GM20000 (cell line): ENCODE results near the gene CAPN2.

Source experiments
- DNase-seq: peaks from one replicate; pipeline ENCODE4 v3.0.0; 2012; ENCODE audit warnings: low spot score
- CTCF ChIP-seq: IDR thresholded peaks from 2 replicates; pipeline ENCODE4 v1.5.1; 2012; ENCODE audit warnings: mild to moderate bottlenecking, control low read depth; ENCODE audit errors: extremely low read depth, missing control alignments

Gene CAPN2

DNA sequence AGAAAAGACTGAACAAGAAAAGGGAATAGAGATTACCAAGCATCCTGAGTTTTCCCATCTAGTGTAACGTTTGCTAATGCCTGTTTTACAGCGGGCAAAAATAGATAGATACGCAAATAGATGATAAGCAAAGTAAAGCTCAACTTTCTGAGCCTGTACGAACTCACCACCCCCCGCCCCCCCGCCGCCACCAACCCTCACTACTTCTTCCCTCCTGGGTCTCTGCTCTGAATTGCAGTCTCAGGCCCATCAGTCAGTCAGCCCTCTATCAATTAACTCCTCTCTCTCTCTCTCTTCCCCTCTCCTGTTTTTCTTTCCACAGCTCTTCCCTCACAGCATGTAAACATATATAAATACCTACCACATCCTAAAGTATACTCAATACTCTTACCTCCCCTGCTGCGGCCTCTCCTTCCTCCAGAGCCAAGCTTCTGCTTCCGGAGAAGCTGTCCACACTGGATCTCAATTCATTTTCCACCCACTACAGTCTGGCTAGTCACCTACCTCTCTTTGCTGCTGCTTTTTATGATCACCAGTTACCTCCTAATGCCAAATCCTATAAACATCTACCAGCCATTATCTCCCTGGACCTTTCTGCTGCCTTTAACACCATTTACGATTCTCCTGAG lies 64.6 kb downstream of the CAPN2 start:
- TF ChIP-seq CTCF, result no peak
- no peak for DNase-seq

DNA sequence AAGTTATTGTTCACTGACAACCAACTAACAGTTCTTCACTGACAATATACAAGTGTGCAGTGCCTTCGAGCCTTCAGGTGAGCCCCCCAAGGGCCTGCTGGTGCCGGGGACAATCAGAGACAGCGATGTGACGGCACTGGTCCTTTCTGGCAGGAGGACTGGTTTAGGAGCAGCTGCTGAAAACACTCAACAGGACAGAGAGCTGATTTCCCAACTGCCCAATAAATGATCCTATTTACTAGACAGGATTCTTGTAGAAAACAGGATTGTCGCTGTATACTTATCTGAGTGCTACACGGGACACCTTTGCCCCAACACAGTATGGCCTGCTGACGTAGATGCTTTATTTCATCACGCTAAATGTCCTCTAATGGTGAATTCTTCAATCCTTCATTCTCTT lies 68.0 kb downstream of the CAPN2 start:
- no peak for TF ChIP-seq CTCF
- DNase-seq, result no peak

GRCh38 chr1:223780949-223781348 lies 68.6 kb downstream of the CAPN2 start:
- DNase-seq, result no peak
- TF ChIP-seq CTCF, result no peak

- no peak for TF ChIP-seq CTCF
- DNase-seq, result no peak
These were observed 71.3 kb downstream of the CAPN2 start for GRCh38 chr1:223783676-223784075.

GRCh38 chr1:223784541-223784940 lies 72.2 kb downstream of the CAPN2 start:
- no peak for DNase-seq

GRCh38 chr1:223785808-223786207 lies 73.5 kb downstream of the CAPN2 start:
- DNase-seq, result no peak
- no peak for TF ChIP-seq CTCF

More at GRCh38 chr1:223784541-223784940, 72.2 kb downstream of the CAPN2 start:
- no peak for TF ChIP-seq CTCF

GRCh38 chr1:223788746-223789415 lies 76.5 kb downstream of the CAPN2 start:
- DNase-seq, result no peak
- TF ChIP-seq CTCF, result no peak
